Measurements from ENCODE around the gene FADS2. TPM values are rescaled to one million over a fixed set of nuclear protein-coding genes. Genes with fewer than 3 reads are reported as not detected.

The FADS2 gene
- total and polyA plus RNA-seq, 2 experiments from 2014 or later: 317 to 356 TPM

GRCh38 chr11:61841636-61842527 lies 13.8 kb downstream of the FADS2 start:
- no peaks in the 10 kb centered on the region for H3K9me2 ChIP-seq (replicated peaks; ENCODE audit: insufficient read depth)
- no peaks in the 10 kb centered on the region for H3K4me1 ChIP-seq (ENCODE audit: insufficient read depth)
- TF ChIP-seq EZH2 (IDR thresholded peaks at IDR 0.05; ENCODE audit: borderline replicate concordance) (no peak), EZH2phosphoT487 (IDR thresholded peaks at IDR 0.05; ENCODE audit: low read depth, severe bottlenecking, unreplicated experiment) (no peak), CTCF (IDR thresholded peaks at IDR 0.05; ENCODE audit: poor library complexity) (no peak)
- no peak overlapping the region for H3K4me2 ChIP-seq
- H3K36me3 ChIP-seq (replicated peaks; ENCODE audit: insufficient read depth, low read depth): no peaks in the 10 kb centered on the region
- H4K20me1 ChIP-seq (ENCODE audit: insufficient read depth, poor library complexity, severe bottlenecking): peaks cover 9% of the 10 kb centered on the region
- no peak for DNase-seq (ENCODE audit: low spot score)
- H2AFZ ChIP-seq: no peak overlapping the region
- H3K27ac ChIP-seq: no peak overlapping the region
- no peaks in the 10 kb centered on the region for H3K9me3 ChIP-seq (ENCODE audit: low read depth)
- WGBS (ENCODE audit: low lambda C conversion rate, missing lambda C conversion rate): 94% methylated on average over 12 of the region's 12 CpGs
- no peak overlapping the region for H3K4me3 ChIP-seq
- peaks cover 14% of the 10 kb centered on the region for H3K79me2 ChIP-seq
- H3K27me3 ChIP-seq: no peaks in the 10 kb centered on the region

DNA sequence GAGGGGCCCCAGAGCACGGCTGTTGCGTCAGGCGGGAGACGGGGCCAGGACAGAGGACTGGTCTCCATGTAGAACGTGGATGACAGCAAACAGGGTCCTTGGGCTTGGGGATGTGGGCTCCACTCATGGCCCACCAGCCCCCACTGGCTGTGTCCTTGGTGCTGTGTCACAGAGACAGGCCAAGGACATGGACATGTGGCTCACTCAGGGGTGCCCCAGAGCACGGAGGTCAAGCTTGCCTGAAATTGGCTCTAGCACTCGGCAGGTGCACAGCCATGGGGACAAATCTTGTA lies 14.4 kb downstream of the FADS2 start:
- Histone ChIP-seq H3K27me3 (no peaks in the 10 kb centered on the region), H2AFZ (no peak overlapping the region), H3K79me2 (peaks cover 8% of the 10 kb centered on the region), H3K4me3 (no peak overlapping the region), H3K4me2 (no peak overlapping the region), H3K4me1 (ENCODE audit: insufficient read depth) (no peaks in the 10 kb centered on the region), H3K9me2 (replicated peaks; ENCODE audit: insufficient read depth) (no peaks in the 10 kb centered on the region), H4K20me1 (ENCODE audit: insufficient read depth, poor library complexity, severe bottlenecking) (peaks cover 4% of the 10 kb centered on the region), H3K36me3 (replicated peaks; ENCODE audit: insufficient read depth, low read depth) (no peaks in the 10 kb centered on the region), H3K9me3 (ENCODE audit: low read depth) (no peaks in the 10 kb centered on the region), H3K27ac (no peak overlapping the region)
- no peak for DNase-seq (ENCODE audit: low spot score)
- WGBS (ENCODE audit: low lambda C conversion rate, missing lambda C conversion rate): 96% methylated on average over 7 of the region's 7 CpGs
- no peak for TF ChIP-seq EZH2 (IDR thresholded peaks at IDR 0.05; ENCODE audit: borderline replicate concordance)
- TF ChIP-seq CTCF (IDR thresholded peaks at IDR 0.05; ENCODE audit: poor library complexity): no peak
- no peak for TF ChIP-seq EZH2phosphoT487 (IDR thresholded peaks at IDR 0.05; ENCODE audit: low read depth, severe bottlenecking, unreplicated experiment)

DNA sequence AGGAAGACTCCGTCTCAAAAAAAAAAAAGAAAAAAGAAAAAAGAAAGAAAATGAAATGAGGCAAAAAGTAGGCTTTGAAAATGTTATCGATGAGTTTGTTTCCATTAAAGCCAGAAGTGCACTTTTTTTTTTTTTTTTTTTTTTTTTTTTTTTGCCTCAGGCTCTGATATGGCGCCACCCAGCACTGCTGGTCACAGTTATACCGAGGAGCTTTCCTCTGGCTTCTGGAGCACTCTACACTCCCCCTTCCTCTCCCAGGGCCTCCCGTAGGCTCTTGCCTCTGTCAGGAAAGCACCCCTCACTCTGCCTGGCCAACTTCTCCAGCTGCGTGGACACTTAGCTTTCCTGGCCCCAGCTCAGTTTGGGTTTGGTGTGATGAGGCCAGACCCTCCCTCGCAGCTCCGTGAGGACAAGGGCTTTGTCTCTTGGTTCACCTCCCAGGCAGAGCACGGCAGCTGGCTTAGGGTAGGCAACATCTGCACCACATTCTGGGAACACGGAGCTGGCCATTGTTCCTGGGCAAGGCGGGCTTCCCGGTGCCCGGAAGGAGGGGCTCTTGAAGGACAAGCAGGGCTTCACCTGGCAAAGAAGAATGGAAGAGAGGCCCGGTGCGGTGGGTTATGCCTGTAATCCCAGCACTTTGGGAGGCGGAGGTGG lies 16.9 kb downstream of the FADS2 start:
- Histone ChIP-seq H2AFZ (no peak overlapping the region), H3K9me3 (ENCODE audit: low read depth) (no peaks in the 10 kb centered on the region), H3K36me3 (replicated peaks; ENCODE audit: insufficient read depth, low read depth) (no peaks in the 10 kb centered on the region), H3K27ac (no peak overlapping the region), H3K4me1 (ENCODE audit: insufficient read depth) (no peaks in the 10 kb centered on the region), H3K4me3 (no peak overlapping the region), H3K79me2 (peaks cover 3% of the 10 kb centered on the region), H3K27me3 (no peaks in the 10 kb centered on the region), H3K4me2 (no peak overlapping the region), H4K20me1 (ENCODE audit: insufficient read depth, poor library complexity, severe bottlenecking) (no peaks in the 10 kb centered on the region), H3K9me2 (replicated peaks; ENCODE audit: insufficient read depth) (no peaks in the 10 kb centered on the region)
- no peak for DNase-seq (ENCODE audit: low spot score)
- TF ChIP-seq CTCF (IDR thresholded peaks at IDR 0.05; ENCODE audit: poor library complexity): no peak
- TF ChIP-seq EZH2 (IDR thresholded peaks at IDR 0.05; ENCODE audit: borderline replicate concordance): no peak
- no peak for TF ChIP-seq EZH2phosphoT487 (IDR thresholded peaks at IDR 0.05; ENCODE audit: low read depth, severe bottlenecking, unreplicated experiment)
- WGBS (ENCODE audit: low lambda C conversion rate, missing lambda C conversion rate): 92% methylated on average over 16 of the region's 16 CpGs
